Esophagus (tissue), 2 donors: ENCODE measurements around the gene TRIM67. TPM values are rescaled to one million over a fixed set of nuclear protein-coding genes. Genes with fewer than 3 reads are reported as not detected.
"Not testable (repeated sequence)": the region's sequence is repeated elsewhere in the genome, so short reads cannot be mapped to it uniquely, and the experiment has no call there.

Source experiments
- H3K27ac ChIP-seq, 2 donors: one replicate each; pipeline ENCODE4 v1.5.1; 2013; ENCODE audit warnings: low read depth in 2 of 2, mild to moderate bottlenecking in 2 of 2, inconsistent platforms in 1 of 2, low read length in 1 of 2, moderate library complexity in 1 of 2
- H3K27me3 ChIP-seq, 2 donors: one replicate each; pipeline ENCODE4 v1.6.1; 2013; ENCODE audit warnings: low read length in 2 of 2, control low read depth in 1 of 2, mild to moderate bottlenecking in 1 of 2; ENCODE audit not compliant: insufficient read depth in 2 of 2, control insufficient read depth in 1 of 2
- H3K36me3 ChIP-seq, 2 donors: one replicate each; pipeline ENCODE4 v1.6.1; 2013; ENCODE audit warnings: low read length in 1 of 2; ENCODE audit not compliant: control insufficient read depth in 2 of 2, insufficient read depth in 2 of 2
- H3K4me1 ChIP-seq, 2 donors: one replicate each; pipeline ENCODE4 v1.6.1; 2013; ENCODE audit warnings: low read length in 1 of 2; ENCODE audit not compliant: control insufficient read depth in 2 of 2, insufficient read depth in 2 of 2
- H3K4me3 ChIP-seq, 2 donors: one replicate each; pipeline ENCODE4 v1.5.1; 2013; ENCODE audit warnings: low read length in 2 of 2, mild to moderate bottlenecking in 2 of 2, low read depth in 1 of 2, moderate library complexity in 1 of 2
- H3K9me3 ChIP-seq, 2 donors: one replicate each; pipeline ENCODE4 v1.6.1; 2013; ENCODE audit warnings: mild to moderate bottlenecking in 2 of 2, low read depth in 1 of 2, low read length in 1 of 2, moderate library complexity in 1 of 2; ENCODE audit not compliant: control insufficient read depth in 2 of 2, insufficient read depth in 1 of 2
- WGBS, 2 donors: extraction: QIAGEN DNeasy Blood & Tissue Kit; methylation state at CpG; one replicate each; pipeline ENCODE4 v1.1.7; 2013; 5-methylcytosine and 5-hydroxymethylcytosine counted together
- polyA plus RNA-seq, 2 donors: library from polyadenylated mRNA; stranded (reverse); fragments of 200-250 nt; gene quantifications; one replicate each; pipeline ENCODE4 v1.2.3, GENCODE V29; 2013
- donor health status: healthy with polysubstance abuse.
- donor health status: Bipolar disorder and iron deficiency.

Gene TRIM67
- polyA plus RNA-seq, 2 donors: under 0.01 TPM; not detected in 1

DNA sequence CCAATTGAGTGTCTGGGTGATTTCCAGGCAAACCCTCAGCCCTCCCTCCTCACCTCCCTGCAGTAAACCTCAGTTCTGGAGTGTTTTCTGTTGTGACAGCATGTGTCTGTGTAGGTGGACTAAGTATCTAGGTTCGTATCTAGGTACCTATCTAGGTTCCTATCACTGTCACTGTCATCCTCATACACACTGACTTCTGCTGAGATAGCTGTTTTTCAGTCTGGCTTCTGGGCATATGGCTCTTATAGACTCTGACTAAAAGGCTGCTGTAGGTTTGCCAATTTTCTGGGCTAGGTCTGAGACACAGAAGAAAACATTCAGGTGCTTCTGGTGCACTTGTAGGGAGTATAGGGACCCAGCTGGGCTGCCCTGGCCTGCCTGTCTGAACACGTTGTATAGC, 8.1 kb upstream of the TRIM67 start:
- H3K9me3 ChIP-seq: peaks cover 0 to 11% of the 10 kb centered on the region in 2 donors
- H3K27me3 ChIP-seq: no peaks in the 10 kb centered on the region
- no peaks in the 10 kb centered on the region for H3K4me1 ChIP-seq
- no peak overlapping the region for H3K27ac ChIP-seq
- WGBS, 2 donors: 44 to 48% methylated on average over 2 of the region's 2 CpGs
- H3K36me3 ChIP-seq: no peaks in the 10 kb centered on the region
- no peak overlapping the region for H3K4me3 ChIP-seq

DNA sequence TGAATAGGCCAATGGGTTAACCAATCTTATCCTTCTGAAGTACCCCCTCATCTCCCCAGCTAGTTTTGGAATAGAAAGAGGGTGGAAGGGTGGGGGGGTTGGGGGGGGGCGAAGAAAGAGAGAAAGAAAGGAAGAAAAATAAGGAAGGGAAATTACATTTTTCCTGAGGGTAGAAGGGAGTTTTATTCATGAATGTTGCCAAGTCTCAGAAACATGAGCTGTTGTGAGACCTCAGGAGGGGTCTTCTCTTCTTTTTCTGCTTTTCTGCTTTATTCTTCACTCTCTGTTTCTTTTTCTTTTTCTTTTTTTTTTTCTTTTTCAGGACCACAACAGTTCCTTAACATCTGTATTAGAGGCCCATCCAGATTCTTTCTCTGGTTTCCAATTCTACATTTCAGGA, 6.0 kb upstream of the TRIM67 start:
- no peak overlapping the region for H3K27ac ChIP-seq
- no peaks in the 10 kb centered on the region for H3K4me1 ChIP-seq
- no peaks in the 10 kb centered on the region for H3K36me3 ChIP-seq
- H3K27me3 ChIP-seq: peaks cover 0 to 6% of the 10 kb centered on the region in 2 donors
- 82 to 92% methylated on average over 1 of the region's 1 CpG for WGBS, 2 donors
- H3K9me3 ChIP-seq: peaks cover 0 to 11% of the 10 kb centered on the region in 2 donors
- H3K4me3 ChIP-seq: no peak overlapping the region

DNA sequence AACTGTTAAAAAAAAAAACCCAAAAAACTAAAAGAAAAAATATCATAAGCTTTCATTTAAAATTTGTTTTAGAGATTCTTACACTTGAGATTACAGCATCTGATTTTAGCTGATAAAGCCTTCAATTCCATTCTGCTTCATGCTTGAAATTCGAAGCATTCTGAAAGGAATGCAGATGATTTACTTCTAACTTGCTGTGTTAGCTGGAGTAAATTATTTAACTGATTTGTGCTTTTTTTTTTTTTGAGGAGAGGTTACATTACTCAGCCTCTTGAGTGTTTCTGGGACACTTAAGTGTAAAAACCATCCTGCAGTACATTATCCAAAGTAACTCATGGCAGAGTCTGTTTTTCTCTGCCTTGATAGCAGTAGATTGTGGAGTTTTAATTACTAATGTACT, 4.5 kb upstream of the TRIM67 start:
- Histone ChIP-seq H3K36me3 (no peaks in the 10 kb centered on the region), H3K9me3 (peaks cover 0 to 3% of the 10 kb centered on the region in 2 donors), H3K4me1 (peaks cover 0 to 7% of the 10 kb centered on the region in 2 donors), H3K4me3 (no peak overlapping the region), H3K27me3 (peaks cover 0 to 13% of the 10 kb centered on the region in 2 donors), H3K27ac (no peak overlapping the region)
- 43 to 58% methylated on average over 1 of the region's 1 CpG for WGBS, 2 donors

DNA sequence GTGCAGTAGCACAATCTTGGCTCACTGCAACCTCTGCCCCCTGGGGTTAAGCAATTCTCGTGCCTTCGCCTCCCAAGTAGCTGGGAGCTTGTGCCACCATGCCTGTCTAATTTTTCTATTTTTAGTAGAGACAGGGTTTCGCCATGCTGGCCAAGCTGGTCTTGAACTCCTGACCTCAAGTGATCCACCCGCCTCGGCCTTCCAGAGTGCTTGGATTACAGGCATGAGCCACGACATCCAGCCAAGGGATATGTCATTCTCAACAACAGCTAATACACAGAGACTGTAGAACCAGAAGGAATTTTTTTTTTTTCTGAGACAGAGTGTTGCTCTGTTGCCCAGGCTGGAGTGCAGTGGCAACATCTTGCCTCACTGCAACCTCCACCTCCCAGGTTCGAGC, 3.7 kb upstream of the TRIM67 start:
- not testable (repeated sequence) for H3K27ac ChIP-seq, H3K36me3 ChIP-seq, H3K9me3 ChIP-seq, H3K4me3 ChIP-seq
- Histone ChIP-seq H3K27me3 (peaks cover 0 to 22% of the 10 kb centered on the region in 2 donors), H3K4me1 (peaks cover 5 to 15% of the 10 kb centered on the region in 2 donors)
- WGBS, 2 donors: 72 to 75% methylated on average over 7 of the region's 7 CpGs

DNA sequence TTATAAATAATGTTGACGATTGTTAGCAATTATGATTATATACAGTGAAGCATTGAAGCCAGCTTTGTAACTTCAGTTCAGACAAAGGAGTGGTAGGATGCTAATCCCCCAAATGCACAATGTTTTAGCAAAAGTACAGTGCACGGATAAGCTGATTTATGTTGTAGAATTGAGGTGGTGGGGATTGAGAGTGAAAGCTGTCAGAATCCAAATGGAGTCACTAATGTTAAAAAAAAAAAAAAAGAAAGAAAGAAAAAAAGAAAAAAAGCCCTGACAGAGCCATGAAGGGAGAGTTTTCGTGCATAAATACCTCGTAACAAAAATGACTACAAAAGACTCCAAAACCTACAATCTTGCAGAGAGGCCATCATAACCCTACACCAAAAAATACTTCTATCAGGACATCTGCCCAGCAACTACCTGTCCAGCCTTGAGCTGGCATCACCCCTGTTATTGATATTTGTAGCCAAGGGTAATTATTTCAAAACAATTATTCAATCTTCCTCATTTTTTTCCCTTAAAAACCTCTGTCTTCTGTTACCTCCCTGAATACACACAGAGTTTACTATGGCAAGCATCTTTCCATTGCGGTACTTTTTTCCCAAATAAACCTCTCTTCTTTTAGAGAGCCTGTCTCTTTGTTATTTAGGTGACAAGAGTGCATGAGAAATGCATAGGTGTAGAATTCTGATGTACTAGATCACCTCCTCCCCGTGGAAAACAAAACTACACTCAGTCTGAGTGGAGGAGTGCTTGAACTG, 2.5 kb upstream of the TRIM67 start:
- H3K9me3 ChIP-seq: no peaks in the 10 kb centered on the region
- peaks cover 2 to 29% of the 10 kb centered on the region in 2 donors for H3K27me3 ChIP-seq
- H3K36me3 ChIP-seq: no peaks in the 10 kb centered on the region
- no peak overlapping the region for H3K4me3 ChIP-seq
- 69 to 76% methylated on average over 6 of the region's 6 CpGs for WGBS, 2 donors
- no peak overlapping the region for H3K27ac ChIP-seq
- peaks cover 11 to 18% of the 10 kb centered on the region in 2 donors for H3K4me1 ChIP-seq

DNA sequence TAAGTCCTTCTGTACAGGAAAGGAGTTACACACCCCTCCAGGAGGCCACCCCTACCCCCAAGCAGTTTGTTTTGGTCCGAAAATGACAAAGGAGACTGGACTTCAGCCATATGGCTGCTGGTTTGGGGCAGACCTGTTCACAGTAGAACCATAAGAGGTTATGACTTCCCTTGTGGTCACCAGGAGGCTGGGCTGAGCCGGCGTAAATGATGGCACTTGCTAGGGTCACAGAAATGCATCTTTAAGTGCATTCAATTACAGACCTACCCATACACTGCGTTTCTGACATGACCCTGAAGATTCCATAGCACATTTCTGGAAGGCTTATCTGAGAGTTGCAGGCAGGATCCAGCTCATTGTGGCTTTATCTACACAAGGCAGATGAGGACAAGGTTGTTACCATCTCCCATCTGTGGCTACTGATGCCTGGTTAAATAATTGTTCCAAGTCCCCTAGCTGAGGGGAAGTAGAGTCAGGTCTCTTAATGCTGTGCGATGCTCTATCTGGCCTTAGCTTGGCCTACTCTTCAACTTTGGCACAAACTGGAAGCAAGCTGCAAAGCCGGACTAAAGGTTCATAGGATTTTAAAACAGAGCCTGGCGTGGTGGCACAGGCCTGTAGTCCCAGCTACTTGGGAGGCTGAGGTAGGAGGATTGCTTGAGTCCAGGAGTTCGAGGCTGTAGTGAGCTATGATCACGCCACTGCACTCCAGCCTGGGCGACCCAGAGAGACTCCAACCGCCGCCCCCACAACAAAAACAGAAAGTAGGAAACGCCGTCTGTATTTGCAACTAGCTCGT, 1.7 kb upstream of the TRIM67 start:
- Histone ChIP-seq H3K36me3 (no peaks in the 10 kb centered on the region), H3K4me3 (no peak overlapping the region), H3K4me1 (peaks cover 11 to 18% of the 10 kb centered on the region in 2 donors), H3K27me3 (peaks cover 4 to 29% of the 10 kb centered on the region in 2 donors), H3K9me3 (no peaks in the 10 kb centered on the region), H3K27ac (no peak overlapping the region)
- WGBS, 2 donors: 73 to 74% methylated on average over 15 of the region's 15 CpGs

DNA sequence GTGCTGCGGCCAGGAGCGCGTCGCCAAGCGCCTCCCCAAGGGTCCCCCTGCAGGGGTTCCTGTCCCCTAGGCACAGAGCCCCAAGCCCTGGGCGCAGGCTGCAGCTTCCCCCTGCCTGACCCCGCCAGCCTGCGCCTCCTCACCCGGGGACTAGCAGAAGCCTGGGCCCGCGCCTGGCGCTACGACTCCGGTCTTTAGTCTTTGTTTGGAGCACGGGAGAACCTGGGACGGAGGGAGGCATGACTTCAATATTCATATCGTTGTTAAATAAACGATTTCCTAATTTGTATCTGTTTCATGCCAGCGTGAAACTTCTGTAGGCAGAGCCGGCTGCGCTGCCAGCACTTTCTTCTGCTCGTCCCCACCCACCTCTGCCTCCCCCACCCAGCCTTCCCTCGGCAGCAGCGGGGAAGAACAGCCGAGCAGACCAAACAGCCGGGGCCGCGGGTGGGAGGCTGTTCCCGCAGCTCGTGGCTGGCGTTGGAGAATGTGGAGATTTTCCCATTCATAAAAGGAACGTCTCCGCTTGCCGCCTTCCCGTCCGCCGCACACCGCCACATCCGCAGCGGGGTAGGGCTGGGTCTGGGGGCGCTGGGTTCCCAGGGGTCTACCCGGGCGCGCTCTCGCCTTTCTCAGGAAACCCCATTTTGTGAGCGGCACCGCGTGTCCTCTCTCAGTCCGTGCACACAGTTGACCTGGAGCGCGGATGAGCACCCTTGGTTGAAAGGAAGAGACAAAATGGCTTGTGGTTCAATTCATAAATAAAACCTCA, 777 bp upstream of the TRIM67 start:
- Histone ChIP-seq H3K4me1 (peaks cover 11 to 18% of the 10 kb centered on the region in 2 donors), H3K27ac (no peak overlapping the region), H3K4me3 (no peak overlapping the region), H3K36me3 (no peaks in the 10 kb centered on the region), H3K9me3 (no peaks in the 10 kb centered on the region), H3K27me3 (peaks cover 4 to 29% of the 10 kb centered on the region in 2 donors)
- WGBS, 2 donors: 8 to 10% methylated on average over 51 of the region's 51 CpGs

DNA sequence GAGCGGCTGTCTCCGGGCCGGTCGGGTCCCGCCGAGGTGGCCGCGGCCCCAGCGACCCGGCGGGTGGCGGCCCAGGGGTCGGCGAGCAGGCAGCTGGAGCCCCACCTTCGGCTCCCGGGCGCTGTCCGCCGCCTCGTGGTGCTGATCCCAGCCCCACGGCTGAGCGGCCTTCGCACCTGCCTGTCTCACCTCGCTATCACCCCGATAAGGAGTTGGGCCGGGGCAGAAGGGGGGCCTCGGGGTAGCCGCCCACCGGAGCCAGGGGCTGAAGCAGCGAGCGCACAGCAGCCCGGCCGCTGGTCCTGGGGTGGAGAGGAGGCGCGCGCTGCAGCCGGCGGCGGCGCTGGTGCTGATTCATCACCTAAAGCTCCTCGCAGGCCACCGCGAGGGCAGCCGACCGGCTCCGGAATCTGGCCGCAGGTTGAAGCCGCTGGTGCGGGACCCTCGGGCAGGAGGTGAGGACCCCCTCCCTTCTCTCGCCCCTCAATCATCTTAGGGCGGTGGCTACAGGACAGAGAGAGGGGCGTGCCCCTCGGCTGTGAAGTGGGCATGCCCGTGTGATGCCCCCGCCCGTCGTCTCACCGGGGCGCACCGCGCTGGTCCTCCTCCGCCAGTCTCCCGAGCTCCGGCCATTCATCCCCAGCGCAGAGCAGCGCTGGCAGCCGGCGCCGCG, 575 bp downstream of the TRIM67 start:
- Histone ChIP-seq H3K4me1 (peaks cover 11 to 18% of the 10 kb centered on the region in 2 donors), H3K27me3 (peaks cover 4 to 29% of the 10 kb centered on the region in 2 donors), H3K36me3 (no peaks in the 10 kb centered on the region), H3K4me3 (peak overlapping the region; percentile 25 to 26), H3K27ac (no peak overlapping the region), H3K9me3 (no peaks in the 10 kb centered on the region)
- WGBS, 2 donors: 3% methylated on average over 57 to 71 of the region's 71 CpGs
